Measurements from ENCODE around the gene HES1. TPM values are rescaled to one million over a fixed set of nuclear protein-coding genes. Genes with fewer than 3 reads are reported as not detected.

HES1 gene
- total RNA-seq, 1 donor from 2014 or later: 48.8 TPM

GRCh38 chr3:194102436-194102835 is 33.5 kb upstream of the HES1 start:
- DNase-seq (ENCODE audit: low read depth in 2 of 2): no peak

GRCh38 chr3:194103505-194103904 is 32.4 kb upstream of the HES1 start:
- DNase-seq (ENCODE audit: low read depth in 2 of 2): no peak

GRCh38 chr3:194103983-194104751 is 31.8 kb upstream of the HES1 start:
- no peak for DNase-seq (ENCODE audit: low read depth in 2 of 2)

- no peak for DNase-seq (ENCODE audit: low read depth in 2 of 2)
Measured at GRCh38 chr3:194105292-194105691, 30.7 kb upstream of the HES1 start.

- no peak for DNase-seq (ENCODE audit: low read depth in 2 of 2)
Measured at GRCh38 chr3:194107107-194107506, 28.8 kb upstream of the HES1 start.

GRCh38 chr3:194109192-194109863 is 26.6 kb upstream of the HES1 start:
- no peak for DNase-seq (ENCODE audit: low read depth in 2 of 2)

GRCh38 chr3:194110483-194110882 is 25.5 kb upstream of the HES1 start:
- no peak for DNase-seq (ENCODE audit: low read depth in 2 of 2)

- no peak for DNase-seq (ENCODE audit: low read depth in 2 of 2)
Measured at GRCh38 chr3:194111336-194111735, 24.6 kb upstream of the HES1 start.

GRCh38 chr3:194112120-194113106 is 23.5 kb upstream of the HES1 start:
- peak in 1 of 2 donors; percentile 24 for DNase-seq (ENCODE audit: low read depth in 2 of 2)

- no peak for DNase-seq (ENCODE audit: low read depth in 2 of 2)
Measured at GRCh38 chr3:194114123-194114522, 21.8 kb upstream of the HES1 start.

- DNase-seq (ENCODE audit: low read depth in 2 of 2): no peak
Measured at GRCh38 chr3:194117104-194117845, 18.7 kb upstream of the HES1 start.

GRCh38 chr3:194118920-194119319 is 17.0 kb upstream of the HES1 start:
- DNase-seq (ENCODE audit: low read depth in 2 of 2): no peak

- no peak for DNase-seq (ENCODE audit: low read depth in 2 of 2)
Measured at GRCh38 chr3:194119831-194120590, 15.9 kb upstream of the HES1 start.

- DNase-seq (ENCODE audit: low read depth in 2 of 2): no peak
Measured at GRCh38 chr3:194120789-194121770, 14.9 kb upstream of the HES1 start.

GRCh38 chr3:194121891-194122631 is 13.9 kb upstream of the HES1 start:
- peak in 1 of 2 donors; percentile 39 for DNase-seq (ENCODE audit: low read depth in 2 of 2)

GRCh38 chr3:194123726-194124125 is 12.2 kb upstream of the HES1 start:
- DNase-seq (ENCODE audit: low read depth in 2 of 2): no peak

GRCh38 chr3:194124193-194124592 is 11.8 kb upstream of the HES1 start:
- no peak for DNase-seq (ENCODE audit: low read depth in 2 of 2)

GRCh38 chr3:194125442-194125841 is 10.5 kb upstream of the HES1 start:
- DNase-seq (ENCODE audit: low read depth in 2 of 2): no peak

Data from dermis microvascular lymphatic vessel endothelial cell (primary cell).